Left renal pelvis (tissue), 4 donors: Measurements from ENCODE around the gene LENEP. TPM values are rescaled to one million over a fixed set of nuclear protein-coding genes. Genes with fewer than 3 reads are reported as not detected.
"Not testable (repeated sequence)": the region's sequence is repeated elsewhere in the genome, so short reads cannot be mapped to it uniquely, and the experiment has no call there.

Experiments
- DNase-seq, 4 donors: peaks; one replicate each; pipeline ENCODE4 v3.0.0-alpha.2; 2013; ENCODE audit warnings: low read depth in 4 of 4, low spot score in 3 of 4
- polyA plus RNA-seq, 4 donors: library from polyadenylated mRNA; unstranded; fragments of 120-200 nt; gene quantifications; one replicate each; pipeline ENCODE4 v1.2.1, GENCODE V29; 2013; ENCODE audit not compliant: insufficient read length in 4 of 4

The LENEP gene
- polyA plus RNA-seq, 4 donors: 0.30 to 0.73 (median 0.50) TPM; not detected in 1

- DNase-seq: peak; percentile 99 to 100 (median 100)
These were observed 19.1 kb upstream of the LENEP start, which contains the start of gene CKS1B for GRCh38 chr1:154974102-154974807. TSS of gene CKS1B (plus strand) at chr1:154974681. CDS start at chr1:154974746, 65 bp downstream.

- DNase-seq: peak; percentile 95 to 98 (median 96)
These were observed 18.5 kb upstream of the LENEP start for GRCh38 chr1:154974808-154975408.

GRCh38 chr1:154975409-154976059 lies 17.9 kb upstream of the LENEP start:
- no peak for DNase-seq

- not testable (repeated sequence) for DNase-seq
These were observed 15.6 kb upstream of the LENEP start for GRCh38 chr1:154977762-154978161.

- DNase-seq: no peak
These were observed 15.0 kb upstream of the LENEP start for GRCh38 chr1:154978360-154978759.

- no peak for DNase-seq
These were observed 11.0 kb upstream of the LENEP start for GRCh38 chr1:154982341-154982740.

GRCh38 chr1:154982897-154983648 lies 10.3 kb upstream of the LENEP start, which contains the start of gene FLAD1:
TSS of gene FLAD1 (plus strand) at chr1:154983344. CDS start at chr1:154983695, 351 bp downstream.
- DNase-seq: peak; percentile 98 to 100 (median 99)

- no peak for DNase-seq
These were observed 9.5 kb upstream of the LENEP start for GRCh38 chr1:154983776-154984466.

GRCh38 chr1:154986736-154987135 lies 6.7 kb upstream of the LENEP start:
- not testable (repeated sequence) for DNase-seq

- no peak for DNase-seq
These were observed 6.1 kb upstream of the LENEP start for GRCh38 chr1:154987326-154987725.

- no peak for DNase-seq
These were observed 5.1 kb upstream of the LENEP start for GRCh38 chr1:154988058-154988954.

- no peak for DNase-seq
These were observed 4.1 kb upstream of the LENEP start for GRCh38 chr1:154989195-154989860.

- no peak for DNase-seq
These were observed 3.1 kb upstream of the LENEP start for GRCh38 chr1:154990276-154990675.

GRCh38 chr1:154992721-154993571 lies 440 bp upstream of the LENEP start:
- no peak for DNase-seq

GRCh38 chr1:154994269-154994587 lies 842 bp downstream of the LENEP start:
- DNase-seq: no peak

- DNase-seq: no peak
These were observed 1.2 kb downstream of the LENEP start for GRCh38 chr1:154994591-154994990.

- DNase-seq: not testable (repeated sequence)
These were observed 2.1 kb downstream of the LENEP start for GRCh38 chr1:154995301-154995983.
